ENCODE measurements around the gene KCNK6. TPM values are rescaled to one million over a fixed set of nuclear protein-coding genes. Genes with fewer than 3 reads are reported as not detected.

Gene KCNK6
- total RNA-seq, 1 experiment from 2014 or later = 6.5 TPM

DNA sequence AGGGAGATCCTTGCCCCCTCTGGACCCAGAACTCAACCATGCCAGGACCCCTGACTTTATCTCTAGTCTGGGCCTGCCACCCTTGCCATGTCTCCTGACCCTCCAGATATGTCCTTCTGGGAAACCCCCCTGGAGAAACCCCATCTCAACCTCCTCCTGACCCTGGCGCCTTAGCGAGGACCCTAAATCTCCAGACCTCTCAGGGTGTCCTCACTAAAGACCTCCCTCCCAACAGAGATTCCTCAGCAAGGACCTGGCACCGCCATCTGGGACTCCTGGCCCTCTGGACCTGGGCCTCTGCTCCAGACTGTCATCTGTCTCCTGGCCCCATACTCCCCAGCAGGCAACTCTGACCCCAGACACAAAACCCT is 1.3 kb downstream of the KCNK6 start:
- H3K18ac ChIP-seq (ENCODE audit: insufficient read length, low read depth, low read length) = no peak overlapping the region
- no peak overlapping the region for H4K91ac ChIP-seq (ENCODE audit: insufficient read length, low read depth, low read length)
- H3K9me3 Mint-ChIP-seq = no peaks in the 10 kb centered on the region; a peak in 1 of 5 replicates
- no peaks in the 10 kb centered on the region for H3K79me1 ChIP-seq (ENCODE audit: insufficient read depth, low read depth, low read length, poor library complexity, severe bottlenecking)
- peak overlapping the region; percentile 67 to 86; a peak in 2 of 5 replicates for H3K4me3 Mint-ChIP-seq
- H3K27ac Mint-ChIP-seq = no peak overlapping the region
- no peak overlapping the region for H4K5ac ChIP-seq (ENCODE audit: insufficient read length, low read depth, low read length)
- H3K4me1 Mint-ChIP-seq = peaks cover 11 to 26% of the 10 kb centered on the region in 2 experiments
- TF ChIP-seq, protein P1, sequence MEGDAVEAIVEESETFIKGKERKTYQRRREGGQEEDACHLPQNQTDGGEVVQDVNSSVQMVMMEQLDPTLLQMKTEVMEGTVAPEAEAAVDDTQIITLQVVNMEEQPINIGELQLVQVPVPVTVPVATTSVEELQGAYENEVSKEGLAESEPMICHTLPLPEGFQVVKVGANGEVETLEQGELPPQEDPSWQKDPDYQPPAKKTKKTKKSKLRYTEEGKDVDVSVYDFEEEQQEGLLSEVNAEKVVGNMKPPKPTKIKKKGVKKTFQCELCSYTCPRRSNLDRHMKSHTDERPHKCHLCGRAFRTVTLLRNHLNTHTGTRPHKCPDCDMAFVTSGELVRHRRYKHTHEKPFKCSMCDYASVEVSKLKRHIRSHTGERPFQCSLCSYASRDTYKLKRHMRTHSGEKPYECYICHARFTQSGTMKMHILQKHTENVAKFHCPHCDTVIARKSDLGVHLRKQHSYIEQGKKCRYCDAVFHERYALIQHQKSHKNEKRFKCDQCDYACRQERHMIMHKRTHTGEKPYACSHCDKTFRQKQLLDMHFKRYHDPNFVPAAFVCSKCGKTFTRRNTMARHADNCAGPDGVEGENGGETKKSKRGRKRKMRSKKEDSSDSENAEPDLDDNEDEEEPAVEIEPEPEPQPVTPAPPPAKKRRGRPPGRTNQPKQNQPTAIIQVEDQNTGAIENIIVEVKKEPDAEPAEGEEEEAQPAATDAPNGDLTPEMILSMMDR (conservative IDR thresholded peaks at IDR 0.05) = no peak
- no peak overlapping the region for H2BK15ac ChIP-seq (ENCODE audit: low read depth, low read length)
- H2BK5ac ChIP-seq (ENCODE audit: insufficient read length, low read length) = no peak overlapping the region
- no peak overlapping the region for H3K27ac ChIP-seq (ENCODE audit: insufficient read length, low read depth, low read length)
- no peak overlapping the region for H3K56ac ChIP-seq (ENCODE audit: insufficient read length, low read depth, low read length)
- no peak overlapping the region for H3K23ac ChIP-seq (ENCODE audit: insufficient read length, low read depth, low read length)
- no peak overlapping the region for H3K4me2 ChIP-seq (ENCODE audit: insufficient read depth, insufficient read length, low read length)
- peaks cover 15% of the 10 kb centered on the region for H3K23me2 ChIP-seq (ENCODE audit: insufficient read length, low read depth, low read length, poor library complexity, severe bottlenecking)
- H4K20me1 ChIP-seq (ENCODE audit: control insufficient read depth, insufficient read depth, insufficient read length) = no peaks in the 10 kb centered on the region
- H3K4me1 ChIP-seq (ENCODE audit: insufficient read depth, low read length) = no peaks in the 10 kb centered on the region
- H3K79me2 ChIP-seq (ENCODE audit: insufficient read depth, low read length) = no peaks in the 10 kb centered on the region
- H3K27me3 Mint-ChIP-seq (ENCODE audit: low read depth) = peaks cover 51% of the 10 kb centered on the region
- no peak overlapping the region for H3K14ac ChIP-seq (ENCODE audit: insufficient read depth, low read length)
- H3K9ac ChIP-seq (ENCODE audit: extremely low read depth, insufficient read length, low read length) = no peak overlapping the region
- no peak overlapping the region for H2BK120ac ChIP-seq (ENCODE audit: low read depth, low read length, poor library complexity, severe bottlenecking)
- no peak overlapping the region for H2AFZ ChIP-seq (ENCODE audit: low read length)
- no CpG with 5 or more reads among the region's 3 CpGs for WGBS (ENCODE audit: extremely low coverage, insufficient read length, low lambda C conversion rate)
- DNase-seq = no peak
- H3T11ph ChIP-seq (ENCODE audit: low read length) = no peak overlapping the region
- H2BK12ac ChIP-seq (ENCODE audit: insufficient read length, low read depth, low read length) = no peak overlapping the region
- H3K9me3 ChIP-seq (ENCODE audit: control insufficient read depth, low read depth, low read length) = no peaks in the 10 kb centered on the region
- no peak overlapping the region for H2BK20ac ChIP-seq (ENCODE audit: low read depth, low read length, poor library complexity, severe bottlenecking)
- peaks cover 0 to 8% (median 2%) of the 10 kb centered on the region in 3 experiments; a peak in 2 of 7 replicates for H3K36me3 Mint-ChIP-seq (ENCODE audit: insufficient read depth in 1 of 3, low read depth in 3 of 3)
- H3K4ac ChIP-seq (ENCODE audit: low read depth, low read length) = no peak overlapping the region
- no peak overlapping the region for H4K8ac ChIP-seq (replicated peaks; ENCODE audit: insufficient read length, low read depth, low read length)
- peaks cover 9% of the 10 kb centered on the region; the same call in 1 of the 2 replicates for H3K27me3 ChIP-seq (ENCODE audit: insufficient read depth, low read length)
- H2AK5ac ChIP-seq (ENCODE audit: insufficient read length, low read length) = no peak overlapping the region

All from H9 (cell line).